SJCRH30 (cell line): ENCODE results near the gene PRR33. TPM values are rescaled to one million over a fixed set of nuclear protein-coding genes. Genes with fewer than 3 reads are reported as not detected.

Source experiments
- DNase-seq, 2 experiments: peaks; one replicate each; pipeline ENCODE4 v3.0.0-alpha.2; 2015 to 2020
- H3K27ac ChIP-seq: fragments of 250-450 bp; sonication (Bioruptor Pico); 2 replicates; pipeline ENCODE4 v1.5.1; 2020; ENCODE audit warnings: mild to moderate bottlenecking, moderate library complexity
- H3K27me3 ChIP-seq: fragments of 250-450 bp; sonication (Bioruptor Pico); 2 replicates; pipeline ENCODE4 v1.5.1; 2020; ENCODE audit warnings: mild to moderate bottlenecking, moderate library complexity
- H3K36me3 ChIP-seq: fragments of 250-450 bp; sonication (Bioruptor Pico); 2 replicates; pipeline ENCODE4 v1.5.1; 2020; ENCODE audit warnings: mild to moderate bottlenecking, moderate library complexity
- H3K4me1 ChIP-seq: fragments of 250-450 bp; sonication (Bioruptor Pico); 2 replicates; pipeline ENCODE4 v1.5.1; 2020; ENCODE audit warnings: mild to moderate bottlenecking, moderate library complexity
- H3K4me3 ChIP-seq: fragments of 250-450 bp; sonication (Bioruptor Pico); 2 replicates; pipeline ENCODE4 v1.5.1; 2020; ENCODE audit warnings: mild to moderate bottlenecking, moderate library complexity
- H3K9me3 ChIP-seq: fragments of 250-450 bp; sonication (Bioruptor Pico); replicated peaks from 2 replicates; pipeline ENCODE4 v1.5.1; 2020; ENCODE audit warnings: mild to moderate bottlenecking, moderate library complexity
- total RNA-seq: library from RNA; depleted of rRNA; stranded (reverse); fragments of >200 nt; shearing (Covaris generic); gene quantifications from 2 replicates; pipeline ENCODE4 v1.2.3, GENCODE V29; 2014

PRR33 gene
- total RNA-seq, 1 experiment from 2014 or later, result 0.02 TPM

GRCh38 chr11:1913271-1914060, 21.8 kb upstream of the PRR33 start:
- Histone ChIP-seq H3K36me3 (no peaks in the 10 kb centered on the region), H3K27me3 (no peaks in the 10 kb centered on the region; the same call in 1 of the 2 replicates), H3K4me3 (no peak overlapping the region), H3K9me3 (no peaks in the 10 kb centered on the region), H3K4me1 (peaks cover 12% of the 10 kb centered on the region), H3K27ac (no peak overlapping the region)
- DNase-seq, result no peak

GRCh38 chr11:1912289-1912878, 20.7 kb upstream of the PRR33 start:
- Histone ChIP-seq H3K27ac (no peak overlapping the region), H3K9me3 (no peaks in the 10 kb centered on the region), H3K27me3 (no peaks in the 10 kb centered on the region; the same call in 1 of the 2 replicates), H3K4me1 (peaks cover 8% of the 10 kb centered on the region), H3K36me3 (no peaks in the 10 kb centered on the region), H3K4me3 (no peak overlapping the region)
- no peak for DNase-seq

- no peak for DNase-seq
- Histone ChIP-seq H3K27me3 (no peaks in the 10 kb centered on the region; the same call in 1 of the 2 replicates), H3K4me1 (no peaks in the 10 kb centered on the region), H3K4me3 (no peak overlapping the region), H3K9me3 (no peaks in the 10 kb centered on the region), H3K27ac (no peak overlapping the region), H3K36me3 (no peaks in the 10 kb centered on the region)
Measured at GRCh38 chr11:1909524-1909923, 17.8 kb upstream of the PRR33 start.

GRCh38 chr11:1908618-1909017, 16.9 kb upstream of the PRR33 start:
- H3K27me3 ChIP-seq, result no peaks in the 10 kb centered on the region
- no peaks in the 10 kb centered on the region for H3K4me1 ChIP-seq
- H3K27ac ChIP-seq, result no peak overlapping the region
- H3K36me3 ChIP-seq, result no peaks in the 10 kb centered on the region
- no peak for DNase-seq
- H3K9me3 ChIP-seq, result no peaks in the 10 kb centered on the region
- H3K4me3 ChIP-seq, result no peak overlapping the region

- no peaks in the 10 kb centered on the region for H3K4me1 ChIP-seq
- no peaks in the 10 kb centered on the region for H3K27me3 ChIP-seq
- no peaks in the 10 kb centered on the region for H3K9me3 ChIP-seq
- no peak overlapping the region for H3K4me3 ChIP-seq
- H3K36me3 ChIP-seq, result no peaks in the 10 kb centered on the region
- H3K27ac ChIP-seq, result no peak overlapping the region
- DNase-seq, result no peak
Measured at GRCh38 chr11:1906611-1907423, 15.1 kb upstream of the PRR33 start.

- H3K27me3 ChIP-seq, result no peaks in the 10 kb centered on the region
- no peaks in the 10 kb centered on the region for H3K4me1 ChIP-seq
Measured at GRCh38 chr11:1906181-1906580, 14.5 kb upstream of the PRR33 start.

GRCh38 chr11:1899686-1900085, 8.0 kb upstream of the PRR33 start:
- H3K4me3 ChIP-seq, result no peak overlapping the region
- peaks cover 13% of the 10 kb centered on the region; the same call in 1 of the 2 replicates for H3K27me3 ChIP-seq
- H3K9me3 ChIP-seq, result 0 out of 2 replicates have a peak, but pooled peaks cover 4% of the 10 kb centered on the region
- no peaks in the 10 kb centered on the region for H3K36me3 ChIP-seq
- no peak overlapping the region for H3K27ac ChIP-seq
- DNase-seq, result no peak
- H3K4me1 ChIP-seq, result no peaks in the 10 kb centered on the region

More at GRCh38 chr11:1906181-1906580, 14.5 kb upstream of the PRR33 start:
- Histone ChIP-seq H3K27ac (no peak overlapping the region), H3K4me3 (no peak overlapping the region), H3K9me3 (no peaks in the 10 kb centered on the region), H3K36me3 (no peaks in the 10 kb centered on the region)
- DNase-seq, result no peak

GRCh38 chr11:1899090-1899489, 7.4 kb upstream of the PRR33 start:
- no peak overlapping the region for H3K27ac ChIP-seq
- H3K9me3 ChIP-seq, result 0 out of 2 replicates have a peak, but pooled peaks cover 4% of the 10 kb centered on the region
- no peak overlapping the region for H3K4me3 ChIP-seq
- no peak for DNase-seq
- H3K4me1 ChIP-seq, result no peaks in the 10 kb centered on the region
- H3K36me3 ChIP-seq, result no peaks in the 10 kb centered on the region
- H3K27me3 ChIP-seq, result peaks cover 13% of the 10 kb centered on the region; the same call in 1 of the 2 replicates

GRCh38 chr11:1896923-1897322, 5.2 kb upstream of the PRR33 start:
- H3K27ac ChIP-seq, result no peak overlapping the region
- no peak for DNase-seq
- 0 out of 2 replicates have a peak, but pooled peaks cover 4% of the 10 kb centered on the region for H3K9me3 ChIP-seq
- no peaks in the 10 kb centered on the region for H3K4me1 ChIP-seq
- H3K27me3 ChIP-seq, result peaks cover 13% of the 10 kb centered on the region; the same call in 1 of the 2 replicates
- H3K36me3 ChIP-seq, result no peaks in the 10 kb centered on the region
- no peak overlapping the region for H3K4me3 ChIP-seq

GRCh38 chr11:1896468-1896867, 4.8 kb upstream of the PRR33 start:
- Histone ChIP-seq H3K27me3 (peaks cover 13% of the 10 kb centered on the region; the same call in 1 of the 2 replicates), H3K36me3 (no peaks in the 10 kb centered on the region), H3K4me3 (no peak overlapping the region), H3K27ac (no peak overlapping the region), H3K4me1 (no peaks in the 10 kb centered on the region), H3K9me3 (0 out of 2 replicates have a peak, but pooled peaks cover 4% of the 10 kb centered on the region)
- DNase-seq, result no peak

- Histone ChIP-seq H3K36me3 (no peaks in the 10 kb centered on the region), H3K27me3 (peaks cover 13% of the 10 kb centered on the region; the same call in 1 of the 2 replicates), H3K9me3 (0 out of 2 replicates have a peak, but pooled peaks cover 4% of the 10 kb centered on the region), H3K4me3 (no peak overlapping the region), H3K27ac (no peak overlapping the region), H3K4me1 (no peaks in the 10 kb centered on the region)
- DNase-seq, result no peak
Measured at GRCh38 chr11:1894759-1895158, 3.1 kb upstream of the PRR33 start.

- H3K27me3 ChIP-seq, result peaks cover 7% of the 10 kb centered on the region; the same call in 1 of the 2 replicates
- H3K4me3 ChIP-seq, result no peak overlapping the region
- DNase-seq, result no peak
- no peaks in the 10 kb centered on the region for H3K4me1 ChIP-seq
- 0 out of 2 replicates have a peak, but pooled peaks cover 4% of the 10 kb centered on the region for H3K9me3 ChIP-seq
- H3K36me3 ChIP-seq, result no peaks in the 10 kb centered on the region
- H3K27ac ChIP-seq, result no peak overlapping the region
Measured at GRCh38 chr11:1893581-1894359, 2.1 kb upstream of the PRR33 start.

- Histone ChIP-seq H3K9me3 (0 out of 2 replicates have a peak, but pooled peaks cover 1% of the 10 kb centered on the region), H3K27ac (no peak overlapping the region), H3K4me3 (no peak overlapping the region), H3K4me1 (no peaks in the 10 kb centered on the region), H3K27me3 (peaks cover 4% of the 10 kb centered on the region; the same call in 1 of the 2 replicates), H3K36me3 (no peaks in the 10 kb centered on the region)
- no peak for DNase-seq
Measured at GRCh38 chr11:1892558-1892957, 863 bp upstream of the PRR33 start.

- no peak for DNase-seq
- no peaks in the 10 kb centered on the region for H3K4me1 ChIP-seq
- H3K27me3 ChIP-seq, result peaks cover 4% of the 10 kb centered on the region; the same call in 1 of the 2 replicates
- H3K27ac ChIP-seq, result no peak overlapping the region
- no peaks in the 10 kb centered on the region for H3K36me3 ChIP-seq
- H3K4me3 ChIP-seq, result no peak overlapping the region
- no peaks in the 10 kb centered on the region for H3K9me3 ChIP-seq
Measured at GRCh38 chr11:1892116-1892515, 421 bp upstream of the PRR33 start.
